Uterus (tissue), 2 donors: ENCODE measurements around the gene RPL31.

ENCODE experiments used
- POLR2A ChIP-seq, 2 donors: fragments of 450-650 bp; IDR thresholded peaks; one replicate each; pipeline ENCODE4 v1.6.1; 2016; ENCODE audit warnings: antibody characterized with exemption in 2 of 2, mild to moderate bottlenecking in 1 of 2, moderate library complexity in 1 of 2
- TF ChIP-seq, protein P1 (sequence below), 4 experiments: fragments of 200-600 bp in 2 of 4; fragments of 450-650 bp in 2 of 4; sonication (generic) in 2 of 4; IDR thresholded peaks; one replicate each; pipeline ENCODE4 v1.5.1; 2016 to 2019; ENCODE audit warnings: antibody characterized with exemption in 4 of 4, mild to moderate bottlenecking in 2 of 4, moderate library complexity in 1 of 4

DNA sequence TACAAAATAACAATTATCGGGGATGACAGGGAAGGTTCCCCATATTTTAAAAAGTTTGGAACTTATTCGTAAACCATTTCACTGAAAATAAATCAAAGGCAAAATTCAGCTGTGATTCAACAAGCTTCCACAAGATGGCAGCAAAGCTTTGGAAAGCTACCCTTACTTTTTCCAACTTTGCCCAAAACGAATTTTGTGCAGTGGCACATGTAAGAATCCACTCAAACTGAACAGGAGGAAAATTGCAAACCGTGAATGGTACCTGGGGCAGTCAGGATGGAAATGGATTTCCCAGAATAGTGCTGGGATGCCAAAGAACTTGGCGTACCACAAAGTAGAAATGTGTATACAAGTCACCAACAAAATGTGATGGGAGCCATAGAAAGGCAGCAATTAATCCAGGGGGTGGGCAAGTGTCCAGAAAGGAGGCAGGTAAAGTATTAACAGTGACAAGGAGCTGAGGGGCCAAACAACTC lies 10.7 kb downstream of the RPL31 start:
- TF ChIP-seq, protein P1, sequence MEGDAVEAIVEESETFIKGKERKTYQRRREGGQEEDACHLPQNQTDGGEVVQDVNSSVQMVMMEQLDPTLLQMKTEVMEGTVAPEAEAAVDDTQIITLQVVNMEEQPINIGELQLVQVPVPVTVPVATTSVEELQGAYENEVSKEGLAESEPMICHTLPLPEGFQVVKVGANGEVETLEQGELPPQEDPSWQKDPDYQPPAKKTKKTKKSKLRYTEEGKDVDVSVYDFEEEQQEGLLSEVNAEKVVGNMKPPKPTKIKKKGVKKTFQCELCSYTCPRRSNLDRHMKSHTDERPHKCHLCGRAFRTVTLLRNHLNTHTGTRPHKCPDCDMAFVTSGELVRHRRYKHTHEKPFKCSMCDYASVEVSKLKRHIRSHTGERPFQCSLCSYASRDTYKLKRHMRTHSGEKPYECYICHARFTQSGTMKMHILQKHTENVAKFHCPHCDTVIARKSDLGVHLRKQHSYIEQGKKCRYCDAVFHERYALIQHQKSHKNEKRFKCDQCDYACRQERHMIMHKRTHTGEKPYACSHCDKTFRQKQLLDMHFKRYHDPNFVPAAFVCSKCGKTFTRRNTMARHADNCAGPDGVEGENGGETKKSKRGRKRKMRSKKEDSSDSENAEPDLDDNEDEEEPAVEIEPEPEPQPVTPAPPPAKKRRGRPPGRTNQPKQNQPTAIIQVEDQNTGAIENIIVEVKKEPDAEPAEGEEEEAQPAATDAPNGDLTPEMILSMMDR (IDR thresholded peaks at IDR 0.05), result peak; percentile 80 to 90 (median 83)
- TF ChIP-seq POLR2A (IDR thresholded peaks at IDR 0.05), result no peak
